ENCODE measurements around the gene RERG.
"Not testable (repeated sequence)": the region's sequence is repeated elsewhere in the genome, so short reads cannot be mapped to it uniquely, and the experiment has no call there.

RERG gene

DNA sequence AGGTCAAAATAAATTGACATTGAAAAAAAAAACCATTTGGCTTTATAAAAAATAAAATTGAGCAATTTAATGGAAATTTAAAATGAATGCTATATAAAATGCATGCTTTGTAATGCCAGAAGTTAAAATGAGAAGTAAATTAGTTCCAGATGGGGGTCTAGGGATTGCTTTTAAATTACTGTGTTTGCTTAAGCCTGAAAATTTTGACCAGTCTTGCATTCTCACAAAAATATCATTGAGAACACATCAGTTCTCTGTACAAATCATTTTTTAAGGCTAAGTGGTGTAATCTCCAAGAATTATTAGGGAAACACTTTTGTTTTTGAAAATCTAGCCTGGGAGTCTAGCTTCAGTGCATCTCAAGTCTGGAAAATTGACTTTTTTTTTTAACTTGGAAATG is 90.7 kb downstream of the RERG start:
- DNase-seq, result no peak

DNA sequence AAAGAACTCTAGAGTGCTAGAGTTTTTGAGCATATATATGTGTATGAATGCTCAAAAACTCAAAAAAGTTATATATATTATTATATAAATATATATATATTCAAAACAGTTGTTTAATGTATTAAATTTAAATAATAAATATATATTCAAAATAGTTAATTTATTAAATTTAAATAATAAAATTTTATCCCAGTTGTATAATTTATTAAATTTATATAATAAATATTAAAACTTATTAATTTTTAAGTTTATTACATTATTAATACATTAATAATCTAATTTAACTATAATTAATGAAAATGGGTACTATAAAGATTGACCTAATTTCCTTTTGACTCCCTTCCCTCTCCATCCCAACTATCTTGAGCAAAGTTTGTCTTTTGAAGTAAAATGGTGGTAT is 97.8 kb downstream of the RERG start:
- DNase-seq, result no peak

DNA sequence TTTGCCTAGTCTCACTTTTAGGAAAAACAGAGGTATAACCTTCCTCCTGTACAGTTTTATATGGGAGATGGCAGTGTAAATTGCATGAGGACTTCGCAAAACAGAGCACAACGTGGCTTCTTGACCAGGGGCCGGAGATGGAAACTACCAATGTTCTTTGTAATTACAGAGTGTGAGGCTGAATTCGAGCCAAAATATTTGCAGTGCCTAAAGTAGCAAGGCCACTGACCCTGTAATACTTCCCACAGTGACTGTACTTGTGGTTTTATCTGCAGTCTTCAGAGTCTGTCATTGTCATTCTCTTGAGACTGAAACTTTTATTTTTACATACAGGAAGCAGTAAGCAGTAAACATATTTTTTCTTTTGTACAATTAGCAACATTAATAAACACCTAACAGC is 98.9 kb downstream of the RERG start:
- no peak for DNase-seq

DNA sequence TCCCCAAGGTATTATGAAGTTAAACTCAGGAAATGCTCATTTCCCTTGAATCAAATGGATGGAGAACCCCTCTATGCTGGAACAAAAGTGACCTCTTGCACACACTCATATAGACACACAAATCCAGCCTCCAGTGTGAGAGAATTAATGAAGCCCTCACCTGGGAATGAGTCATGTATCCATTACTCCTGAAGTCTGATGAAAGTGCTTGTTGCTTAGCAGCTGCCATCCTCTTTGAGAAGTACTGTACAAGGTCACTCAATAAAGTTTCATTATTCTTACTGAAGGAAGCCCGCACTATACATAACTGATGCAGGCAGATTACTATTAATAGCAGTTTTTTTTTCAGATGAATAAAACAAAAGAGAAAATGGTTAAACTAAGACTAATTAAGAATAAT is 102.3 kb downstream of the RERG start:
- no peak for DNase-seq

DNA sequence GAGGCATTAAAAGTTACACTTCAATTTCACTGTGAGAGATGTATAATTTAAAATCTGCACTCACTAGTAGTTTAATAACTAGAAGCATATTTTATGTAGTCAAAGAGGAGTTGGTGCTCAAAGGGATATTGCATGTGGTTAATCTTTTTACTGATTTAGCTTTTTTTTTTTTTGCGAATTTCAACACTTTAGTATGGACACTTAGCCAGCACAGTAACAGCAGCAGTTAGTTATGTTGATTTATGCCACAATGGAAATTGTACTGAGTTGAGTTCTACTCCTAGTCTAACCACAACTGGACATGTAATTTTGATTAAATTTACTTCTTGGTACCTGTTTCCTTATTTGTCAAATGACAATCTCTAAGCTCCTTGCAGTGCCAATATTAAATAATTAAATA is 104.2 kb downstream of the RERG start:
- DNase-seq, result no peak

DNA sequence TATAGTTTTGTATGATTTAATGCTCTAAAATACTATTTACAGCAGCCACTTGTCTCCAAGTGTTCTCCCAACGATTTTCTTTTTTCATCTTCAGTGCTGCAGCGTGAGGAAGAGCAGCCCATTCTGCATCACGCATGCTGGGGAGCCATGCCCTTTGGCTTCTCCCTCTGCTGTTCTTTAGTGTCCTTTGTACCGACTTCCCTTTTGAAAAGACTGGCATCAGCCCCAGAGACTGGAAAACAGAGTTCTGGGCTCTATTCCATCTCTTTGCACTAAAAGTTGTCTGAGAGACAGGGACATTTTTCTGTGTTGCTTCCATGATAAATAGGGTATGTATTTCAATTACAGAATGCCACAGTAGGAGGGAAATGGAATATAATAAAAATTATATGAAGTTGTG is 105.1 kb downstream of the RERG start:
- no peak for DNase-seq

DNA sequence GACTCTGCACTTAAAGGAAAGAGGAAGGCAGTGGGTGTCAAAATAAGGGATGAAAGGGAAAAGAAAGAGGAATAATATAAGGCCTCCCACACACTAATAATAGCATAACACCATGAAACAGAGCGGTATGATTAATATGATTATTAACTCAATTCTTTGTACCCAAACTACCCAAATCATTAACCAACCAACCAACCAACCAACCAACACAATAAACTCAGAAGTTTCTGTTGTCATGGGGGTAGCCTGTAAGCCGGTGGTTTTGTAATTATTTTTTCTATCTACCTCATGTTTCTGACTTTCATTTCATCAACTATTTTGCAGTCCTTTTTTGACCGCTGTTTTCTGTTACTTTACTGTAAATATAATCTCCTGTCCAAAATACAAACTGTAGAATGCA is 105.8 kb downstream of the RERG start:
- DNase-seq, result no peak

DNA sequence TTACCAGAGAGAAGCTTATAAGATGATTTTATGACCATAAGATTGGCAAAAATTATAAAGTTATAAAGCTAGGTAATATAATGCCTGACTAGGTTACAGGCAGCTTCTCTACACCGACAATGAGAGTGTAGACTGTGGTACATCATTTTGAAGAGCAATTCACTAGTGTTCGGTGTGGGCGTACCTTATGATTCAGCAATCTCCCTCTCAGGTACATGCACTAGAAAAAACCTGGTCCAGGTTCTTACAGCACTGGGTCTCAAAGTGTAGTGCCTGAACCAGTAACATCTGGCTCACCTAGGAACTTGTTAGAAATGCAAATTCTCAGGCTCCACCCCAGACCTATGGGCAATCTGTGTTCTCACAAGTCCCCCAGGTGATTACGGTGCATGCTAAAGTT is 106.7 kb downstream of the RERG start:
- DNase-seq, result no peak

DNA sequence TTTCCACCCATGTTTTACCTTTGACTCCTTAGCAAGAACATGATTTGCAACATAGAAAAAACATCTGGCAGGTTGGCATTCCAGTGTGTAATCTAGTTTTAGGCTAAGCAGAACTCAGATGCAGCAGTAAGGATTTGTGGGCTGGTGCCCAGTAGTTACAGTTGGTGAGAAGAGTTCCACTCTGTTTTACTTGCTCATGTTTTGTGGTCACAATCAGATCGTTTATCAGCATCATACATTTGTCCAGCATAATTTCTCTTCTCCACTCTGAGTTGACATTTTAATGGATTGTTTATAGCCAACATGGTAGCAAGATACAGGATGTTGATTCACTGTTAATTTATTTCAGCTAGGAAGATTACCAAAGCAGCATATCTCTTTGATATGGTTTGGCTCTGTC is 128.4 kb downstream of the RERG start:
- DNase-seq, result no peak

DNA sequence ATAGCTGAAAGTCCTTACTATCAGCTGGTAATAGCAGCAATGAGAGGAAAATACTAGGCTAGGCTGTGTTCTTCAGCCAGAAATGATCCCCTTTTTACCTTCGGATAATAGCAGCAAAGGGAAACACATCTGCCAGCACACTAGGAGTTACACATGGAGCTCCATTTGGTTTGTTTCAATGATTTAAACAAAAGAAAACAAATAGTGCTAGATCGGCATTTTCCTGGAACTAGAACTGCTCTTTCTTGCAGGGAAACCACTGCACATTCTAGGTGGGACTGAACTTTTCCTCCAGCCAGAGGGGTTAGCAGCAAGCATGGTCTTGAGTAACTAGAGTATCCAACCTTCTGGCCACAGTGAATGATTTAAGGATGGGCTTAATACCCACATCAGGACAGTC is 130.8 kb downstream of the RERG start:
- DNase-seq, result no peak

DNA sequence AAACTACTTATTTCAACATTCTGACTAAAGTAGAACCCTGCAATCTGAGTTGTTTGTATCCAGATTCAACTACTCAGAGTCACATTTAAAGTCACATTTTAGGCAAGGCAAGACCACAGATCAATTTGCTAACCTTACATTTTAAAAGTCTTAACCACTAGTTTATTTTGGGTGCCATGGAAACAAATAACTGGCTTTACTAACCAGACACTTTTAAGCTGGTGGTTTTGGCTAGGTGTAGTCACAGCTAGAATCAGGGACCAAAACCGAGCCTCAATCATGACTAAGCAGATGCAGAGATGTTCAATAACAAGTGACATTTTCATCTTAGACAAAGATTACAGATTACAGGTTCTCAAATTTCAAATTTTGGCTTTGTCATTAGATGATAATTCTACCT is 133.1 kb downstream of the RERG start:
- DNase-seq, result no peak

DNA sequence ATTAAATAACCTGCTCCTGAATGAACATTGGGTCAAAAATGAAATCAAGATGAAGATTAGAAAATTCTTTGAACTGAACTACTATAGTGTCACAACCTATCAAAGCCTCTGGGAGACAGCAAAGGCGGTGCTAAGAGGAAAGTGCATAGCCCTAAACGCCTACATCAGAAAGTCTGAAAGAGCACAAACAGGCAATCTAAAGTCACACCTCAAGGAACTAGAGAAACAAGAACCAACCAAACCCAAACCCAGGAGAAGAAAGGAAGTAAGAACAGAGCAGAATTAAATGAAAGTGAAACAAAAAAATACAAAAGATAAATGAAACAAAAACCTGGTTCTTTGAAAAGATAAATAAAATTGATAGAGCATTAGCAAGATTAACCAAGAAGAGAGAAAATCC is 143.5 kb downstream of the RERG start:
- DNase-seq, result not testable (repeated sequence)

DNA sequence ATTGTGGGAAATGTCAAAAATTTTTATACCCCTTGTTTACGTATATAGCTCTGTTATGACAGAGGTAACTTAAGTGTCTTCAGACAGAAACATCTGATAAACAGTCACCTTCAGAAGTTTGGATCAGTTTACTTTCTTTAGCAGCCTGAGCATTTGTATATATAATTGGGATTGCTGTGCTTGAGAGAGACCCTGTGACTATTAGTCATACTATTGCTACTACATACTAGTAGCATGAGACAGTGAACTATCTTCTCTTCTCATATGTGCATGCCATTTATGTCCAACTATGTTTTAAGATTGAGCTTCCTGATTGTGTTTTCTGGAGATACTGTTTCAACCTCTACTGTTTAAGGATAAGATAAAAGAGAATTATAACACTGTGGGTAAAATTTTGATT is 146.9 kb downstream of the RERG start:
- DNase-seq, result no peak

DNA sequence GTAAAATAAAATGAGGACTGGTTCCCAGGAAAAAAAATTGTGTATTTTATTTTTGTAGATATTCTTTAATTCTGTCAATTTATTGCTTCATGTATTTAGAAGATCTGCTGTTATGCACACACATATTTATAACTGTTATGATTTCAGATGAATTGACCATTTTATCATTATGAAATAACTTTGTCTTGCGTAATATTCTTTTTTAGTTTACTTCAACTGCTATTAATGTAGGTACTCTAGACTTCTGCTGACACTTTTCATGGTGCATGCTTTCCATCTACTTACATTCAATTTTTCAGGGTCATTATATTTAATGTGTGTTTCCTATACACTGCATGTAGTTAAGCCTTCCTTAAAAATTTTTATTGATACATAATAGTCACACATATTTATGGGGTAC is 162.1 kb downstream of the RERG start:
- DNase-seq, result no peak
